ENCODE measurements around the gene PEAR1. TPM values are rescaled to one million over a fixed set of nuclear protein-coding genes. Genes with fewer than 3 reads are reported as not detected.

The PEAR1 gene
- total and polyA plus RNA-seq, 2 of the 4 experiments (the other 2 are of a cell fraction) = 2.0 to 44.4 TPM

- no TSS peak for BruUV-seq (replicated peaks)
- Histone ChIP-seq H3K36me3 (ENCODE audit: control insufficient read depth, insufficient read depth, low read length) (no peaks in the 10 kb centered on the region), H3K23ac (ENCODE audit: low read depth, low read length) (no peak overlapping the region), H2BK120ac (ENCODE audit: low read depth, low read length) (no peak overlapping the region), H3K79me1 (ENCODE audit: low read depth in 1 of 2, low read length in 2 of 2) (no peaks in the 10 kb centered on the region), H2AK9ac (replicated peaks; ENCODE audit: low read depth, low read length, poor library complexity) (peak overlapping the region; percentile 28), H3K4me3 (ENCODE audit: insufficient read depth, low read depth, low read length) (no peak overlapping the region), H4K5ac (ENCODE audit: low read depth, low read length) (no peak overlapping the region), H3K4me2 (ENCODE audit: low read depth, low read length) (no peak overlapping the region), H3K4ac (ENCODE audit: low read depth, low read length) (no peak overlapping the region), H3K4me1 (ENCODE audit: control insufficient read depth, insufficient read depth, low read length) (peaks cover 3% of the 10 kb centered on the region; the same call in 1 of the 2 replicates), H3K18ac (ENCODE audit: low read depth, low read length) (no peak overlapping the region), H2AK5ac (ENCODE audit: low read depth, low read length) (no peak overlapping the region), H2AFZ (replicated peaks; ENCODE audit: low read length, poor library complexity) (peak overlapping the region; percentile 43), H4K8ac (ENCODE audit: low read depth in 2 of 2, low read length in 2 of 2) (no peak overlapping the region), H3K14ac (replicated peaks; ENCODE audit: low read depth, low read length) (no peak overlapping the region), H3K56ac (ENCODE audit: extremely low read depth, insufficient read depth, low read length) (no peak overlapping the region), H3K27me3 (ENCODE audit: control insufficient read depth, insufficient read depth, low read length) (peaks cover 76% of the 10 kb centered on the region), H3K9ac (ENCODE audit: low read depth, low read length) (no peak overlapping the region), H3K27ac (ENCODE audit: insufficient read depth, low read length) (no peak overlapping the region), H2BK20ac (ENCODE audit: low read depth, low read length) (no peak overlapping the region), H4K91ac (ENCODE audit: insufficient read depth, low read depth, low read length) (no peak overlapping the region), H2BK15ac (ENCODE audit: low read depth, low read length) (no peak overlapping the region), H3K9me1 (ENCODE audit: insufficient read depth, low read length) (no peaks in the 10 kb centered on the region), H3K9me3 (ENCODE audit: control insufficient read depth, insufficient read depth, low read length) (no peaks in the 10 kb centered on the region; the same call in 1 of the 2 replicates), H2BK5ac (ENCODE audit: low read depth, low read length, poor library complexity, severe bottlenecking) (no peak overlapping the region), H4K20me1 (ENCODE audit: insufficient read depth, low read length) (peaks cover 4% of the 10 kb centered on the region; the same call in 1 of the 2 replicates)
- DNase-seq = peak; percentile 27
- WGBS, 2 experiments (ENCODE audit: extremely low coverage in 2 of 2, insufficient read length in 1 of 2) = no CpG with 5 or more reads among the region's 9 CpGs
- TF ChIP-seq, protein P1, sequence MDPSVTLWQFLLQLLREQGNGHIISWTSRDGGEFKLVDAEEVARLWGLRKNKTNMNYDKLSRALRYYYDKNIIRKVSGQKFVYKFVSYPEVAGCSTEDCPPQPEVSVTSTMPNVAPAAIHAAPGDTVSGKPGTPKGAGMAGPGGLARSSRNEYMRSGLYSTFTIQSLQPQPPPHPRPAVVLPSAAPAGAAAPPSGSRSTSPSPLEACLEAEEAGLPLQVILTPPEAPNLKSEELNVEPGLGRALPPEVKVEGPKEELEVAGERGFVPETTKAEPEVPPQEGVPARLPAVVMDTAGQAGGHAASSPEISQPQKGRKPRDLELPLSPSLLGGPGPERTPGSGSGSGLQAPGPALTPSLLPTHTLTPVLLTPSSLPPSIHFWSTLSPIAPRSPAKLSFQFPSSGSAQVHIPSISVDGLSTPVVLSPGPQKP (IDR thresholded peaks at IDR 0.05; ENCODE audit: borderline replicate concordance, low read depth, low read length) = no peak
- TF ChIP-seq MAZ (IDR thresholded peaks at IDR 0.05; ENCODE audit: borderline replicate concordance, low read depth, low read length) (no peak), MXI1 (IDR thresholded peaks at IDR 0.05; ENCODE audit: borderline replicate concordance, low read depth, low read length) (no peak), RCOR1 (IDR thresholded peaks at IDR 0.05; ENCODE audit: insufficient replicate concordance, low read length) (no peak), POLR2A (IDR thresholded peaks at IDR 0.05; ENCODE audit: low read depth, low read length) (no peak), RAD21 (IDR thresholded peaks at IDR 0.05; ENCODE audit: low read length) (no peak), USF2 (IDR thresholded peaks at IDR 0.05; ENCODE audit: low read depth, low read length) (no peak)
- ChIA-PET CTCF (interaction anchor here (1.0 kb wide), 1 partner anchor 54 kb away, joined by 5 read pairs; no protein-coding TSS in a partner anchor), POLR2A (ENCODE audit: unreplicated experiment) (no interaction called here)
- intact Hi-C loops (cut with micrococcal nuclease) = no loop called here
- in situ Hi-C loops (cut with MboI; ENCODE audit: low sequenced_read_pairs) = no loop called here
- dilution Hi-C loops (cut with HindIII; ENCODE audit: low sequenced_read_pairs, unreplicated experiment) = no loop called here
- ATAC-seq (ENCODE audit: low read depth) = peak; percentile 76
Measured at GRCh38 chr1:156852418-156852874, 41.1 kb upstream of the PEAR1 start.

Measured in IMR-90 (cell line).